Breast epithelium (tissue), 4 donors: ENCODE measurements around the gene FMNL2. TPM values are rescaled to one million over a fixed set of nuclear protein-coding genes. Genes with fewer than 3 reads are reported as not detected.

ENCODE experiments used
- DNase-seq, 2 donors: peaks; one replicate each; pipeline ENCODE4 v3.0.0-alpha.2; 2019; ENCODE audit warnings: low spot score in 2 of 2
- H3K27ac ChIP-seq, 2 donors: fragments of 200-600 bp; sonication (generic) in 1 of 2; one replicate each; pipeline ENCODE4 v1.5.1; 2016 to 2019; ENCODE audit warnings: mild to moderate bottlenecking in 1 of 2
- H3K27me3 ChIP-seq, 2 donors: fragments of 200-600 bp; sonication (generic) in 1 of 2; one replicate each; pipeline versions ENCODE4 v1.5.1 to v1.6.0; 2017 to 2019; ENCODE audit warnings: control low read depth in 1 of 2, mild to moderate bottlenecking in 1 of 2
- H3K36me3 ChIP-seq: fragments of 200-600 bp; one replicate; pipeline ENCODE4 v1.5.1; 2019
- H3K4me1 ChIP-seq, 2 donors: fragments of 200-600 bp; sonication (generic); one replicate each; pipeline ENCODE4 v1.5.1; 2016 to 2019; ENCODE audit warnings: control low read depth in 1 of 2
- H3K4me3 ChIP-seq, 3 donors: fragments of 200-600 bp; sonication (generic); 1 replicate in 2 of 3; 2 replicates in 1 of 3; pipeline ENCODE4 v1.5.1; 2016 to 2019; ENCODE audit warnings: mild to moderate bottlenecking in 3 of 3, moderate library complexity in 2 of 3
- H3K9me3 ChIP-seq, 2 donors: fragments of 200-600 bp; sonication (generic) in 1 of 2; one replicate each; pipeline ENCODE4 v1.5.1; 2016 to 2019; ENCODE audit warnings: control low read depth in 1 of 2
- CTCF ChIP-seq, 3 donors: fragments of 450-650 bp; IDR thresholded peaks; one replicate each; pipeline ENCODE4 v1.5.1; 2016 to 2017; ENCODE audit warnings: antibody characterized with exemption in 3 of 3, mild to moderate bottlenecking in 3 of 3, moderate library complexity in 3 of 3
- POLR2A ChIP-seq: fragments of 450-650 bp; IDR thresholded peaks from one replicate; pipeline ENCODE4 v1.6.1; 2016; ENCODE audit warnings: antibody characterized with exemption, mild to moderate bottlenecking, moderate library complexity
- POLR2AphosphoS5 ChIP-seq, 3 donors: sonication (generic); formaldehyde crosslinking; IDR thresholded peaks; one replicate each; pipeline ENCODE4 v1.6.1; 2017; ENCODE audit warnings: antibody characterized with exemption in 3 of 3
- intact Hi-C: fragments of 100-400 bp; cut with DNase I; formaldehyde crosslinking; loops from one replicate; pipeline ENCODE4 v1.15.1; 2023; ENCODE audit warnings: low total_unique reads
- total RNA-seq, 3 donors: library from RNA; depleted of rRNA; stranded (reverse); fragments of >200 nt; gene quantifications; one replicate each; pipeline ENCODE4 v1.1.0, GENCODE V29; 2016

The FMNL2 gene
- total RNA-seq, 3 donors from 2014 or later = 36.1 to 78.1 (median 40.0) TPM

- Histone ChIP-seq H3K27me3 (no peaks in the 10 kb centered on the region), H3K4me3 (no peak overlapping the region), H3K9me3 (no peaks in the 10 kb centered on the region), H3K4me1 (no peaks in the 10 kb centered on the region), H3K27ac (no peak overlapping the region), H3K36me3 (no peaks in the 10 kb centered on the region)
- no peak for TF ChIP-seq POLR2A
- no peak for TF ChIP-seq CTCF (IDR thresholded peaks at IDR 0.05)
- TF ChIP-seq POLR2AphosphoS5 (IDR thresholded peaks at IDR 0.05) = no peak
- intact Hi-C loops = no loop called here
- DNase-seq = no peak
These were observed 348.4 kb downstream of the FMNL2 start for GRCh38 chr2:152683400-152683799.

- no peaks in the 10 kb centered on the region for H3K36me3 ChIP-seq
- no peaks in the 10 kb centered on the region for H3K4me1 ChIP-seq
- H3K27me3 ChIP-seq = no peaks in the 10 kb centered on the region
- no peak for DNase-seq
- intact Hi-C loops = no loop called here
- H3K4me3 ChIP-seq = no peak overlapping the region
- no peaks in the 10 kb centered on the region for H3K9me3 ChIP-seq
- TF ChIP-seq POLR2A = no peak
- no peak for TF ChIP-seq POLR2AphosphoS5 (IDR thresholded peaks at IDR 0.05)
- TF ChIP-seq CTCF (IDR thresholded peaks at IDR 0.05) = no peak
- H3K27ac ChIP-seq = no peak overlapping the region
These were observed 351.3 kb downstream of the FMNL2 start for GRCh38 chr2:152686321-152686720.

- no peaks in the 10 kb centered on the region for H3K4me1 ChIP-seq
- no peak overlapping the region for H3K27ac ChIP-seq
- no peak for DNase-seq
- intact Hi-C loops = no loop called here
- no peaks in the 10 kb centered on the region for H3K36me3 ChIP-seq
- H3K4me3 ChIP-seq = no peak overlapping the region
- H3K27me3 ChIP-seq = no peaks in the 10 kb centered on the region
- TF ChIP-seq CTCF (IDR thresholded peaks at IDR 0.05) (no peak), POLR2A (no peak), POLR2AphosphoS5 (IDR thresholded peaks at IDR 0.05) (no peak)
- no peaks in the 10 kb centered on the region for H3K9me3 ChIP-seq
These were observed 358.1 kb downstream of the FMNL2 start for GRCh38 chr2:152693033-152693432.

GRCh38 chr2:152694161-152694661 lies 359.2 kb downstream of the FMNL2 start:
- Histone ChIP-seq H3K9me3 (no peaks in the 10 kb centered on the region), H3K36me3 (no peaks in the 10 kb centered on the region), H3K4me3 (peak overlapping the region; percentile 15 to 45 (median 19)), H3K27ac (peak overlapping the region in 1 of 2 donors; percentile 0), H3K27me3 (no peaks in the 10 kb centered on the region), H3K4me1 (no peaks in the 10 kb centered on the region)
- no peak for TF ChIP-seq CTCF (IDR thresholded peaks at IDR 0.05)
- no peak for TF ChIP-seq POLR2A
- TF ChIP-seq POLR2AphosphoS5 (IDR thresholded peaks at IDR 0.05) = no peak
- intact Hi-C loops = no loop called here
- no peak for DNase-seq

GRCh38 chr2:152695763-152696162 lies 360.8 kb downstream of the FMNL2 start:
- H3K9me3 ChIP-seq = no peaks in the 10 kb centered on the region
- no peaks in the 10 kb centered on the region for H3K4me1 ChIP-seq
- no peaks in the 10 kb centered on the region for H3K36me3 ChIP-seq
- H3K27me3 ChIP-seq = no peaks in the 10 kb centered on the region
- no peak overlapping the region for H3K27ac ChIP-seq
- DNase-seq = no peak
- TF ChIP-seq CTCF (IDR thresholded peaks at IDR 0.05) (no peak), POLR2A (no peak), POLR2AphosphoS5 (IDR thresholded peaks at IDR 0.05) (no peak)
- H3K4me3 ChIP-seq = no peak overlapping the region
- intact Hi-C loops = no loop called here
